Neural progenitor cell (in vitro differentiated cells): Measurements from ENCODE around the gene FLT4. TPM values are rescaled to one million over a fixed set of nuclear protein-coding genes. Genes with fewer than 3 reads are reported as not detected.

Experiments
- DNase-seq: peaks from one replicate; pipeline ENCODE4 v3.0.0-alpha.2; 2016; ENCODE audit warnings: low spot score
- H2AFZ ChIP-seq: fragments of 200-600 bp; sonication (generic); replicated peaks from 2 replicates; pipeline ENCODE4 v1.6.1; 2016; ENCODE audit warnings: antibody characterized with exemption
- H3F3A ChIP-seq: fragments of 200-600 bp; sonication (generic); 2 replicates; pipeline ENCODE4 v1.6.1; 2016; ENCODE audit warnings: antibody characterized with exemption, low read depth
- H3K27ac ChIP-seq: fragments of 200-600 bp; sonication (generic); 2 replicates; pipeline ENCODE4 v1.5.1; 2016; ENCODE audit warnings: mild to moderate bottlenecking
- H3K27me3 ChIP-seq: fragments of 200-600 bp; sonication (generic); 2 replicates; pipeline ENCODE4 v1.6.1; 2016; ENCODE audit warnings: mild to moderate bottlenecking, moderate library complexity
- H3K36me3 ChIP-seq: fragments of 200-600 bp; sonication (generic); 2 replicates; pipeline ENCODE4 v1.5.1; 2016
- H3K4me1 ChIP-seq: fragments of 200-600 bp; sonication (generic); 2 replicates; pipeline ENCODE4 v1.6.1; 2016; ENCODE audit warnings: mixed run types
- H3K4me2 ChIP-seq: fragments of 200-600 bp; sonication (generic); 2 replicates; pipeline ENCODE4 v1.6.1; 2016
- H3K4me3 ChIP-seq: fragments of 200-600 bp; sonication (generic); 2 replicates; pipeline ENCODE4 v1.5.1; 2016
- H3K79me2 ChIP-seq: fragments of 200-600 bp; sonication (generic); 2 replicates; pipeline ENCODE4 v1.6.1; 2016; ENCODE audit warnings: low read depth
- H3K9ac ChIP-seq: fragments of 200-600 bp; sonication (generic); 2 replicates; pipeline ENCODE4 v1.6.1; 2016
- H3K9me3 ChIP-seq: fragments of 200-600 bp; sonication (generic); 2 replicates; pipeline ENCODE4 v1.5.1; 2016; ENCODE audit warnings: low read depth
- H4K20me1 ChIP-seq: fragments of 200-600 bp; sonication (generic); 2 replicates; pipeline ENCODE4 v1.6.1; 2016; ENCODE audit warnings: low read depth
- H3K27ac Mint-ChIP-seq: 3 replicates; pipeline ENCODE4 v1.8.0; 2021; ENCODE audit warnings: mixed read lengths
- H3K27me3 Mint-ChIP-seq: 2 replicates; pipeline ENCODE4 v1.8.0; 2022; ENCODE audit warnings: low read depth, mild to moderate bottlenecking, inconsistent platforms, moderate library complexity, mixed read lengths; ENCODE audit not compliant: insufficient read depth
- H3K36me3 Mint-ChIP-seq: 3 replicates; pipeline ENCODE4 v1.8.0; 2021; ENCODE audit warnings: mixed read lengths
- H3K4me1 Mint-ChIP-seq: 3 replicates; pipeline ENCODE4 v1.8.0; 2021; ENCODE audit warnings: mixed read lengths
- H3K4me3 Mint-ChIP-seq: 3 replicates; pipeline ENCODE4 v1.8.0; 2021; ENCODE audit warnings: mild to moderate bottlenecking, moderate library complexity, mixed read lengths
- H3K9me3 Mint-ChIP-seq: 3 replicates; pipeline ENCODE4 v1.8.0; 2020; ENCODE audit warnings: mixed read lengths
- CTCF ChIP-seq: fragments of 200-600 bp; sonication (generic); IDR thresholded peaks from 2 replicates; pipeline ENCODE4 v1.5.1; 2017; ENCODE audit warnings: antibody characterized with exemption, mild to moderate bottlenecking
- EZH2 ChIP-seq: fragments of 200-600 bp; sonication (generic); IDR thresholded peaks from 2 replicates; pipeline ENCODE4 v1.6.1; 2017; ENCODE audit warnings: antibody characterized with exemption, mild to moderate bottlenecking, moderate library complexity
- EZH2phosphoT487 ChIP-seq: fragments of 200-600 bp; sonication (generic); IDR thresholded peaks from 2 replicates; pipeline ENCODE4 v1.6.1; 2017; ENCODE audit warnings: antibody characterized with exemption
- total RNA-seq: library from RNA; depleted of rRNA; stranded (reverse); fragments of >200 nt; gene quantifications from 2 replicates; pipeline ENCODE4 v1.2.3, GENCODE V29; 2015; ENCODE audit warnings: low replicate concordance

Gene FLT4
- total RNA-seq, 1 donor from 2014 or later, result 2.3 TPM

GRCh38 chr5:180589771-180590542, 59.4 kb downstream of the FLT4 start:
- no peak overlapping the region for H3K27ac Mint-ChIP-seq
- Histone ChIP-seq H3K9me3 (no peaks in the 10 kb centered on the region), H2AFZ (peak overlapping the region; percentile 90), H3K79me2 (no peaks in the 10 kb centered on the region), H3K27ac (no peak overlapping the region), H3K36me3 (no peaks in the 10 kb centered on the region), H3K4me3 (peak overlapping the region; percentile 56), H3F3A (peaks cover 3% of the 10 kb centered on the region), H3K4me1 (peaks cover 12% of the 10 kb centered on the region), H4K20me1 (no peaks in the 10 kb centered on the region), H3K27me3 (peaks cover 90% of the 10 kb centered on the region), H3K9ac (no peak overlapping the region), H3K4me2 (peak overlapping the region; percentile 93)
- H3K4me3 Mint-ChIP-seq, result peak overlapping the region; percentile 70
- TF ChIP-seq CTCF (no peak), EZH2 (no peak), EZH2phosphoT487 (peak; percentile 84)
- H3K27me3 Mint-ChIP-seq, result peaks cover 47% of the 10 kb centered on the region
- DNase-seq, result peak; percentile 24
- H3K4me1 Mint-ChIP-seq, result peaks cover 11% of the 10 kb centered on the region
- peaks cover 2% of the 10 kb centered on the region for H3K36me3 Mint-ChIP-seq
- peaks cover 8% of the 10 kb centered on the region for H3K9me3 Mint-ChIP-seq

GRCh38 chr5:180586870-180587269, 62.5 kb downstream of the FLT4 start:
- Mint-ChIP-seq H3K36me3 (peaks cover 5% of the 10 kb centered on the region), H3K9me3 (peaks cover 13% of the 10 kb centered on the region), H3K4me1 (peaks cover 4% of the 10 kb centered on the region), H3K27ac (no peak overlapping the region), H3K4me3 (no peak overlapping the region), H3K27me3 (peaks cover 32% of the 10 kb centered on the region)
- no peaks in the 10 kb centered on the region for H3K36me3 ChIP-seq
- H2AFZ ChIP-seq, result no peak overlapping the region
- H3K4me1 ChIP-seq, result peaks cover 12% of the 10 kb centered on the region
- H3K4me2 ChIP-seq, result no peak overlapping the region
- no peaks in the 10 kb centered on the region for H3K9me3 ChIP-seq
- no peaks in the 10 kb centered on the region for H3K79me2 ChIP-seq
- H3K27me3 ChIP-seq, result peaks cover 71% of the 10 kb centered on the region
- no peak for TF ChIP-seq EZH2
- no peak for TF ChIP-seq CTCF
- no peak for TF ChIP-seq EZH2phosphoT487
- no peak overlapping the region for H3K27ac ChIP-seq
- no peak overlapping the region for H3K9ac ChIP-seq
- no peaks in the 10 kb centered on the region for H4K20me1 ChIP-seq
- H3K4me3 ChIP-seq, result no peak overlapping the region
- DNase-seq, result no peak
- no peaks in the 10 kb centered on the region for H3F3A ChIP-seq

- H3K36me3 ChIP-seq, result no peaks in the 10 kb centered on the region
- H4K20me1 ChIP-seq, result no peaks in the 10 kb centered on the region
- H3F3A ChIP-seq, result no peaks in the 10 kb centered on the region
- no peaks in the 10 kb centered on the region for H3K79me2 ChIP-seq
- Mint-ChIP-seq H3K27me3 (peaks cover 32% of the 10 kb centered on the region), H3K4me3 (no peak overlapping the region), H3K36me3 (peaks cover 5% of the 10 kb centered on the region), H3K4me1 (peaks cover 4% of the 10 kb centered on the region), H3K27ac (no peak overlapping the region), H3K9me3 (peaks cover 13% of the 10 kb centered on the region)
- H2AFZ ChIP-seq, result no peak overlapping the region
- H3K27ac ChIP-seq, result no peak overlapping the region
- peaks cover 12% of the 10 kb centered on the region for H3K4me1 ChIP-seq
- TF ChIP-seq EZH2 (no peak), EZH2phosphoT487 (no peak), CTCF (no peak)
- DNase-seq, result no peak
- no peak overlapping the region for H3K4me3 ChIP-seq
- H3K27me3 ChIP-seq, result peaks cover 65% of the 10 kb centered on the region
- H3K9me3 ChIP-seq, result no peaks in the 10 kb centered on the region
- H3K9ac ChIP-seq, result no peak overlapping the region
- H3K4me2 ChIP-seq, result no peak overlapping the region
These were observed 63.2 kb downstream of the FLT4 start for GRCh38 chr5:180586204-180586603.
